T-cell (primary cell): ENCODE results near the gene FHL2. TPM values are rescaled to one million over a fixed set of nuclear protein-coding genes. Genes with fewer than 3 reads are reported as not detected.

ENCODE experiments used
- ATAC-seq, 4 experiments: fragments of 200-7000 bp in 3 of 4; fragments of 150-1000 bp in 1 of 4; cut with Tn5 transposase; replicated peaks in 1 of 4; 1 replicate in 3 of 4; 2 replicates in 1 of 4; pipeline ENCODE4 v1.10.0; 2021; ENCODE audit warnings: moderate library complexity in 3 of 4, mild to moderate bottlenecking in 2 of 4, moderate number of reproducible peaks in 1 of 4
- CTCF ChIA-PET, 2 donors: fragments of 300-600 bp; sonication (Branson Sonifier 250); formaldehyde crosslinking; loops; one replicate each; lab custom pipeline; 2022; ENCODE audit warnings: antibody characterized with exemption in 2 of 2; lab: Charles Lee
- POLR2A ChIA-PET, 2 donors: fragments of 300-600 bp; sonication (Branson Sonifier 250); formaldehyde crosslinking; loops; one replicate each; lab custom pipeline; 2022; ENCODE audit warnings: antibody characterized with exemption in 2 of 2; lab: Charles Lee
- DNase-seq, 35 experiments: peaks; one replicate each; pipeline versions ENCODE4 v3.0.0 to v3.0.0-alpha.2; 2013 to 2023
- H3K27ac ChIP-seq: one replicate; pipeline ENCODE4 v1.5.1; 2013; ENCODE audit warnings: low read length
- H3K27me3 ChIP-seq, 2 experiments: replicated peaks in 1 of 2; 1 replicate in 1 of 2; 2 replicates in 1 of 2; pipeline versions ENCODE4 v1.6.1 to v1.7.0; 2013; ENCODE audit warnings: low read length in 1 of 2, mixed read lengths in 1 of 2; ENCODE audit not compliant: control insufficient read depth in 2 of 2, insufficient read depth in 2 of 2; ENCODE audit errors: extremely low read depth in 1 of 2
- H3K36me3 ChIP-seq, 2 donors: 1 replicate in 1 of 2; 2 replicates in 1 of 2; pipeline versions ENCODE4 v1.6.1 to v1.7.0; 2013; ENCODE audit warnings: low read length in 1 of 2; ENCODE audit not compliant: control insufficient read depth in 2 of 2, insufficient read depth in 1 of 2; ENCODE audit errors: extremely low read depth in 1 of 2
- H3K4me1 ChIP-seq, 2 experiments: 1 replicate in 1 of 2; 2 replicates in 1 of 2; pipeline versions ENCODE4 v1.6.1 to v1.7.0; 2013; ENCODE audit warnings: low read length in 2 of 2, mixed read lengths in 1 of 2; ENCODE audit not compliant: insufficient read depth in 2 of 2, control insufficient read depth in 1 of 2; ENCODE audit errors: extremely low read depth in 1 of 2
- H3K4me3 ChIP-seq, 2 donors: 1 replicate in 1 of 2; 2 replicates in 1 of 2; pipeline versions ENCODE4 v1.5.1 to v1.7.0; 2013; ENCODE audit warnings: mild to moderate bottlenecking in 2 of 2, low read length in 1 of 2, moderate library complexity in 1 of 2; ENCODE audit not compliant: control insufficient read depth in 1 of 2; ENCODE audit errors: extremely low read depth in 1 of 2
- H3K9me3 ChIP-seq: 2 replicates; pipeline ENCODE4 v1.7.0; 2013
- H3K27ac Mint-ChIP-seq, 2 donors: one replicate each; pipeline ENCODE4 v1.8.0; 2020 to 2021; ENCODE audit warnings: mild to moderate bottlenecking in 2 of 2, mixed read lengths in 2 of 2
- H3K27me3 Mint-ChIP-seq, 2 donors: one replicate each; pipeline ENCODE4 v1.8.0; 2021 to 2022; ENCODE audit warnings: mixed read lengths in 2 of 2
- H3K36me3 Mint-ChIP-seq: one replicate; pipeline ENCODE4 v1.8.0; 2021; ENCODE audit warnings: mixed read lengths
- H3K4me1 Mint-ChIP-seq, 3 donors: one replicate each; pipeline ENCODE4 v1.8.0; 2020 to 2022; ENCODE audit warnings: mixed read lengths in 3 of 3, mild to moderate bottlenecking in 1 of 3
- H3K4me3 Mint-ChIP-seq, 3 donors: one replicate each; pipeline ENCODE4 v1.8.0; 2020 to 2022; ENCODE audit warnings: mild to moderate bottlenecking in 3 of 3, mixed read lengths in 3 of 3, moderate library complexity in 3 of 3
- H3K9me3 Mint-ChIP-seq, 3 donors: one replicate each; pipeline ENCODE4 v1.8.0; 2020 to 2022; ENCODE audit warnings: mixed read lengths in 3 of 3
- WGBS: methylation state at CpG from one replicate; pipeline ENCODE4 v1.1.5; 2013; ENCODE audit warnings: missing lambda C conversion rate; ENCODE audit not compliant: insufficient coverage; 5-methylcytosine and 5-hydroxymethylcytosine counted together
- total RNA-seq, 35 experiments: library from RNA in 6 of 35; stranded (reverse) in 6 of 35; fragments of 120-200 nt in 1 of 35; gene quantifications; one replicate each; pipeline versions ENCODE4 v1.2.1 to v1.2.4 and lab custom pipeline; 2013 to 2026

Gene FHL2
- total RNA-seq, 5 donors from 2014 or later (not counting 1 experiment from before 2014, with no cell fraction given): 0.56 to 1.2 (median 1.1) TPM

- POLR2A ChIA-PET: no interaction called here
Measured at GRCh38 chr2:105336786-105337121, 62.1 kb downstream of the FHL2 start.

GRCh38 chr2:105335469-105335868 is 63.4 kb downstream of the FHL2 start:
- no peaks in the 10 kb centered on the region for H3K27me3 Mint-ChIP-seq
- no peak overlapping the region for H3K27ac ChIP-seq
- DNase-seq (no peak), ATAC-seq (no peak)
- H3K4me3 Mint-ChIP-seq: peak overlapping the region in 2 of 3 donors; percentile 9 to 28
- H3K27ac Mint-ChIP-seq: no peak overlapping the region
- ChIA-PET CTCF (no interaction called here), POLR2A (interaction anchor here (0.5 to 1.0 kb wide), 5 partner anchors 14 to 831 kb away, joined by 3 to 8 read pairs (median 4); partner anchors contain the start of gene MRPS9 (in 1 of the 2))
- peaks cover 0 to 10% of the 10 kb centered on the region in 2 donors for H3K36me3 ChIP-seq
- no peaks in the 10 kb centered on the region for H3K27me3 ChIP-seq
- peaks cover 41 to 45% (median 45%) of the 10 kb centered on the region in 3 donors for H3K4me1 Mint-ChIP-seq
- H3K9me3 Mint-ChIP-seq: no peaks in the 10 kb centered on the region
- no CpG with 5 or more reads among the region's 2 CpGs for WGBS
- no peaks in the 10 kb centered on the region for H3K9me3 ChIP-seq
- peaks cover 16 to 21% of the 10 kb centered on the region in 2 experiments for H3K4me1 ChIP-seq
- H3K36me3 Mint-ChIP-seq: no peaks in the 10 kb centered on the region
- no peak overlapping the region for H3K4me3 ChIP-seq

More at GRCh38 chr2:105336786-105337121, 62.1 kb downstream of the FHL2 start:
- peak overlapping the region; percentile 92 for H3K27ac ChIP-seq
- H3K9me3 ChIP-seq: no peaks in the 10 kb centered on the region
- WGBS: no CpG with 5 or more reads among the region's 7 CpGs
- H3K4me3 ChIP-seq: peak overlapping the region; percentile 78 to 97
- no peaks in the 10 kb centered on the region for H3K27me3 Mint-ChIP-seq
- H3K4me3 Mint-ChIP-seq: peak overlapping the region; percentile 89 to 100 (median 93)
- CTCF ChIA-PET: no interaction called here
- peak overlapping the region; percentile 99 to 100 for H3K27ac Mint-ChIP-seq
- peaks cover 39 to 46% (median 40%) of the 10 kb centered on the region in 3 donors for H3K4me1 Mint-ChIP-seq
- H3K36me3 Mint-ChIP-seq: peaks cover 6% of the 10 kb centered on the region
- H3K27me3 ChIP-seq: no peaks in the 10 kb centered on the region
- no peak for DNase-seq
- peaks cover 16% of the 10 kb centered on the region in 2 experiments for H3K4me1 ChIP-seq
- no peak for ATAC-seq
- no peaks in the 10 kb centered on the region for H3K9me3 Mint-ChIP-seq
- peaks cover 0 to 22% of the 10 kb centered on the region in 2 donors for H3K36me3 ChIP-seq

- H3K9me3 Mint-ChIP-seq: no peaks in the 10 kb centered on the region
- H3K4me3 Mint-ChIP-seq: no peak overlapping the region
- Histone ChIP-seq H3K27ac (no peak overlapping the region), H3K27me3 (no peaks in the 10 kb centered on the region), H3K9me3 (no peaks in the 10 kb centered on the region), H3K4me3 (no peak overlapping the region), H3K4me1 (peaks cover 20 to 28% of the 10 kb centered on the region in 2 experiments), H3K36me3 (peaks cover 0 to 3% of the 10 kb centered on the region in 2 donors)
- DNase-seq (no peak), ATAC-seq (no peak)
- no peak overlapping the region for H3K27ac Mint-ChIP-seq
- WGBS: no CpG with 5 or more reads among the region's 4 CpGs
- POLR2A ChIA-PET: no interaction called here
- CTCF ChIA-PET: no interaction called here
- H3K4me1 Mint-ChIP-seq: peaks cover 39 to 44% (median 42%) of the 10 kb centered on the region in 3 donors
- no peaks in the 10 kb centered on the region for H3K36me3 Mint-ChIP-seq
- no peaks in the 10 kb centered on the region for H3K27me3 Mint-ChIP-seq
Measured at GRCh38 chr2:105334211-105334610, 64.6 kb downstream of the FHL2 start.

- POLR2A ChIA-PET: interaction anchor here in 1 of 2 donors (0.6 kb wide), 1 partner anchor 9 kb away, joined by 3 read pairs; no protein-coding TSS in a partner anchor
- peaks cover 36 to 41% (median 37%) of the 10 kb centered on the region in 3 donors for H3K4me1 Mint-ChIP-seq
- CTCF ChIA-PET: interaction anchor here (0.6 to 1.1 kb wide), 7 partner anchors 9 to 735 kb away, joined by 3 to 8 read pairs (median 3); no protein-coding TSS in a partner anchor
Measured at GRCh38 chr2:105330681-105331375, 68.0 kb downstream of the FHL2 start.

GRCh38 chr2:105329561-105330495 is 69.0 kb downstream of the FHL2 start, which contains the start of gene TGFBRAP1:
TGFBRAP1 (minus strand) TSS chr2:105329735; CDS start chr2:105308301, 21,434 bp downstream.
- Mint-ChIP-seq H3K4me1 (peaks cover 44 to 47% (median 44%) of the 10 kb centered on the region in 3 donors), H3K4me3 (peak within 1 kb of the TSS; percentile 84 to 97 (median 92))
- POLR2A ChIA-PET: interaction anchor here in 1 of 2 donors (0.6 to 0.9 kb wide), 2 partner anchors 8 to 15 kb away, joined by 4 to 5 read pairs; no protein-coding TSS in a partner anchor

More at GRCh38 chr2:105330681-105331375, 68.0 kb downstream of the FHL2 start:
- no peaks in the 10 kb centered on the region for H3K9me3 Mint-ChIP-seq
- peak overlapping the region; percentile 83 for H3K4me3 Mint-ChIP-seq
- ATAC-seq (no peak), DNase-seq (no peak)
- no peaks in the 10 kb centered on the region for H3K27me3 ChIP-seq
- peaks cover 0 to 3% of the 10 kb centered on the region in 2 donors for H3K36me3 ChIP-seq
- no peaks in the 10 kb centered on the region for H3K9me3 ChIP-seq
- H3K27me3 Mint-ChIP-seq: no peaks in the 10 kb centered on the region
- peak overlapping the region; percentile 55 to 87 for H3K27ac Mint-ChIP-seq
- H3K27ac ChIP-seq: peak overlapping the region; percentile 88
- 70% methylated on average over 1 of the region's 4 CpGs for WGBS
- H3K4me3 ChIP-seq: no peak overlapping the region
- H3K36me3 Mint-ChIP-seq: no peaks in the 10 kb centered on the region
- H3K4me1 ChIP-seq: peaks cover 6 to 29% of the 10 kb centered on the region in 2 experiments

More at GRCh38 chr2:105329561-105330495, 69.0 kb downstream of the FHL2 start, which contains the start of gene TGFBRAP1:
- Histone ChIP-seq H3K36me3 (peaks cover 0 to 3% of the 10 kb centered on the region in 2 donors), H3K27me3 (no peaks in the 10 kb centered on the region), H3K27ac (peak within 1 kb of the TSS; percentile 88), H3K4me1 (peaks cover 6 to 29% of the 10 kb centered on the region in 2 experiments), H3K9me3 (no peaks in the 10 kb centered on the region), H3K4me3 (peak within 1 kb of the TSS; percentile 69 to 81)
- no peaks in the 10 kb centered on the region for H3K9me3 Mint-ChIP-seq
- DNase-seq: peak in 32 of 35 experiments; percentile 12 to 79 (median 46)
- H3K27ac Mint-ChIP-seq: peak within 1 kb of the TSS; percentile 88 to 93
- peak; percentile 91 to 96 (median 94) for ATAC-seq
- CTCF ChIA-PET: interaction anchor here (0.7 to 1.1 kb wide), 3 partner anchors 8 to 94 kb away, joined by 3 to 5 read pairs (median 3); no protein-coding TSS in a partner anchor
- no peaks in the 10 kb centered on the region for H3K36me3 Mint-ChIP-seq
- no peaks in the 10 kb centered on the region for H3K27me3 Mint-ChIP-seq
- WGBS: 2% methylated on average over 96 of the region's 101 CpGs
